GM23338 (cell line): ENCODE results near the gene LINGO1. TPM values are rescaled to one million over a fixed set of nuclear protein-coding genes. Genes with fewer than 3 reads are reported as not detected.

ENCODE experiments used
- ATAC-seq: fragments of 200-7000 bp; cut with Tn5 transposase; 3 replicates; pipeline ENCODE4 v1.9.1; 2020
- DNase-seq: peaks from one replicate; pipeline ENCODE4 v3.0.0-alpha.2; 2015; ENCODE audit warnings: low spot score
- H2AFZ ChIP-seq: fragments of 200-600 bp; sonication (generic); 2 replicates; pipeline ENCODE4 v1.8.0; 2016; ENCODE audit warnings: antibody characterized with exemption, mild to moderate bottlenecking, moderate library complexity
- H3F3A ChIP-seq: fragments of 200-600 bp; sonication (generic); replicated peaks from 2 replicates; pipeline ENCODE4 v1.8.0; 2017; ENCODE audit warnings: antibody characterized with exemption, mixed run types, low read depth
- H3K27ac ChIP-seq: fragments of 200-600 bp; sonication (generic); 2 replicates; pipeline ENCODE4 v1.6.1; 2016; ENCODE audit warnings: low read depth
- H3K27me3 ChIP-seq: fragments of 200-600 bp; sonication (generic); 2 replicates; pipeline ENCODE4 v1.8.0; 2016; ENCODE audit warnings: mild to moderate bottlenecking, mixed run types, moderate library complexity; ENCODE audit not compliant: insufficient read depth
- H3K36me3 ChIP-seq: fragments of 200-600 bp; sonication (generic); 2 replicates; pipeline ENCODE4 v1.8.0; 2016; ENCODE audit warnings: mild to moderate bottlenecking; ENCODE audit not compliant: insufficient read depth
- H3K4me1 ChIP-seq: fragments of 200-600 bp; sonication (generic); 2 replicates; pipeline ENCODE4 v1.8.0; 2016; ENCODE audit warnings: mild to moderate bottlenecking, moderate library complexity; ENCODE audit not compliant: insufficient read depth
- H3K4me2 ChIP-seq: fragments of 200-600 bp; sonication (generic); 2 replicates; pipeline ENCODE4 v1.7.1; 2017; ENCODE audit warnings: mixed run types
- H3K4me3 ChIP-seq: fragments of 200-600 bp; sonication (generic); 2 replicates; pipeline ENCODE4 v1.6.1; 2016; ENCODE audit warnings: mixed run types
- H3K79me2 ChIP-seq: fragments of 200-600 bp; sonication (generic); replicated peaks from 2 replicates; pipeline ENCODE4 v1.8.0; 2017; ENCODE audit warnings: mild to moderate bottlenecking; ENCODE audit not compliant: insufficient read depth
- H3K9me2 ChIP-seq: fragments of 200-600 bp; sonication (generic); 2 replicates; pipeline ENCODE4 v1.8.0; 2017; ENCODE audit not compliant: insufficient read depth
- H4K20me1 ChIP-seq: fragments of 200-600 bp; sonication (generic); replicated peaks from 2 replicates; pipeline ENCODE4 v1.8.0; 2017; ENCODE audit warnings: mild to moderate bottlenecking; ENCODE audit not compliant: insufficient read depth
- H3K27ac Mint-ChIP-seq: 2 replicates; pipeline ENCODE4 v1.8.0; 2020; ENCODE audit warnings: inconsistent platforms, mild to moderate bottlenecking, moderate library complexity, mixed read lengths
- H3K27me3 Mint-ChIP-seq: 3 replicates; pipeline ENCODE4 v1.8.0; 2022; ENCODE audit warnings: low read depth, mild to moderate bottlenecking, moderate library complexity, mixed read lengths, inconsistent platforms; ENCODE audit not compliant: insufficient read depth, poor library complexity
- H3K36me3 Mint-ChIP-seq: 3 replicates; pipeline ENCODE4 v1.8.0; 2021; ENCODE audit warnings: low read depth, mild to moderate bottlenecking, inconsistent platforms, moderate library complexity, mixed read lengths
- H3K4me1 Mint-ChIP-seq: 3 replicates; pipeline ENCODE4 v1.8.0; 2020; ENCODE audit warnings: mild to moderate bottlenecking, inconsistent platforms, mixed read lengths
- H3K4me3 Mint-ChIP-seq: 3 replicates; pipeline ENCODE4 v1.8.0; 2021; ENCODE audit warnings: moderate library complexity, mild to moderate bottlenecking, inconsistent platforms, mixed read lengths
- H3K9me3 Mint-ChIP-seq: 3 replicates; pipeline ENCODE4 v1.8.0; 2020; ENCODE audit warnings: moderate library complexity, mild to moderate bottlenecking, inconsistent platforms, mixed read lengths
- CREB1 ChIP-seq: fragments of 250-450 bp; sonication (Bioruptor Pico); IDR thresholded peaks from 2 replicates; pipeline ENCODE4 v1.5.0; 2020; ENCODE audit warnings: low read depth, mild to moderate bottlenecking, moderate library complexity
- CTCF ChIP-seq, 2 experiments: fragments of 200-600 bp in 1 of 2; sonication (generic) in 1 of 2; conservative IDR thresholded peaks; 2 replicates each; pipeline versions ENCODE4 v1.5.1 to v1.6.1; 2016 to 2017; ENCODE audit warnings: antibody characterized with exemption in 2 of 2, low read depth in 2 of 2, mild to moderate bottlenecking in 2 of 2, moderate library complexity in 1 of 2
- EZH2 ChIP-seq: fragments of 200-600 bp; sonication (generic); IDR thresholded peaks from one replicate; pipeline ENCODE4 v1.8.0; 2017; ENCODE audit warnings: antibody characterized with exemption, mild to moderate bottlenecking, low read depth; ENCODE audit not compliant: unreplicated experiment
- EZH2phosphoT487 ChIP-seq: fragments of 200-600 bp; sonication (generic); IDR thresholded peaks from one replicate; pipeline ENCODE4 v1.8.1; 2018; ENCODE audit warnings: antibody characterized with exemption; ENCODE audit not compliant: unreplicated experiment
- JUNB ChIP-seq: IDR thresholded peaks from one replicate; pipeline ENCODE4 v1.6.1; 2016; ENCODE audit warnings: antibody characterized with exemption; ENCODE audit not compliant: unreplicated experiment
- NANOG ChIP-seq: IDR thresholded peaks from 2 replicates; pipeline ENCODE4 v1.6.1; 2016; ENCODE audit warnings: antibody characterized with exemption, borderline replicate concordance
- POLR2AphosphoS5 ChIP-seq: IDR thresholded peaks from 2 replicates; pipeline ENCODE4 v1.6.1; 2016; ENCODE audit warnings: antibody characterized with exemption, low read depth
- REST ChIP-seq: IDR thresholded peaks from one replicate; pipeline ENCODE4 v1.6.1; 2018; ENCODE audit warnings: antibody characterized with exemption; ENCODE audit not compliant: unreplicated experiment
- STAT1 ChIP-seq: IDR thresholded peaks from one replicate; pipeline ENCODE4 v1.6.1; 2016; ENCODE audit warnings: antibody characterized with exemption; ENCODE audit not compliant: unreplicated experiment
- ZNF114 ChIP-seq: fragments of 250-450 bp; sonication (Bioruptor Pico); IDR thresholded peaks from 2 replicates; pipeline ENCODE4 v1.5.0; 2020; ENCODE audit warnings: mild to moderate bottlenecking, moderate library complexity
- ZNF331 ChIP-seq: fragments of 250-450 bp; sonication (Bioruptor Pico); IDR thresholded peaks from 2 replicates; pipeline ENCODE4 v1.5.0; 2020; ENCODE audit warnings: low read depth, mild to moderate bottlenecking, moderate library complexity
- polyA plus RNA-seq: library from polyadenylated mRNA; unstranded; fragments of >200 nt; fragmentation: Nextera tagmentation; extraction: Ambion mirVana; gene quantifications from 2 replicates; pipeline ENCODE4 v1.2.1, GENCODE V29; 2016
- total RNA-seq: library from RNA; depleted of rRNA; stranded (reverse); fragments of >200 nt; shearing (Covaris generic); gene quantifications from 2 replicates; pipeline ENCODE4 v1.2.3, GENCODE V29; 2014

Gene LINGO1
- total and polyA plus RNA-seq, 2 experiments from 2014 or later = 16.9 to 63.1 TPM

GRCh38 chr15:77614251-77614806, 18.4 kb downstream of the LINGO1 start:
- H3K9me2 ChIP-seq = no peaks in the 10 kb centered on the region
- H3K27ac ChIP-seq = no peak overlapping the region
- Mint-ChIP-seq H3K9me3 (no peaks in the 10 kb centered on the region), H3K27me3 (peaks cover 14% of the 10 kb centered on the region), H3K27ac (no peak overlapping the region), H3K4me3 (no peak overlapping the region), H3K4me1 (peaks cover 39% of the 10 kb centered on the region), H3K36me3 (peaks cover 27% of the 10 kb centered on the region)
- ATAC-seq = no peak
- H3K4me3 ChIP-seq = no peak overlapping the region
- H3K79me2 ChIP-seq = peaks cover 12% of the 10 kb centered on the region; the same call in 1 of the 2 replicates
- no peaks in the 10 kb centered on the region for H3K36me3 ChIP-seq
- H3K4me1 ChIP-seq = peaks cover 20% of the 10 kb centered on the region
- TF ChIP-seq POLR2AphosphoS5 = no peak
- no peak for TF ChIP-seq ZNF114
- no peak for TF ChIP-seq NANOG
- no peak for TF ChIP-seq EZH2
- no peak for TF ChIP-seq CREB1 (CRISPR knock-in tag)
- no peak for TF ChIP-seq STAT1
- TF ChIP-seq EZH2phosphoT487 = no peak
- TF ChIP-seq CTCF (conservative IDR thresholded peaks at IDR 0.05; ENCODE audit: low read depth in 2 of 2) = no peak
- no peak for TF ChIP-seq JUNB
- no peak for TF ChIP-seq REST
- TF ChIP-seq ZNF331 (CRISPR knock-in tag) = no peak
- no peaks in the 10 kb centered on the region for H3F3A ChIP-seq
- H4K20me1 ChIP-seq = no peaks in the 10 kb centered on the region; the same call in 1 of the 2 replicates
- no peak for DNase-seq
- no peak overlapping the region for H2AFZ ChIP-seq
- H3K27me3 ChIP-seq = no peaks in the 10 kb centered on the region
- no peak overlapping the region for H3K4me2 ChIP-seq

- H3K4me3 Mint-ChIP-seq = no peak overlapping the region
- peaks cover 15% of the 10 kb centered on the region for H3K27me3 Mint-ChIP-seq
- Histone ChIP-seq H3K27ac (no peak overlapping the region), H3K4me3 (no peak overlapping the region), H4K20me1 (no peaks in the 10 kb centered on the region; the same call in 1 of the 2 replicates), H3K4me2 (no peak overlapping the region), H3K79me2 (peaks cover 7% of the 10 kb centered on the region; the same call in 1 of the 2 replicates), H3F3A (no peaks in the 10 kb centered on the region), H3K36me3 (no peaks in the 10 kb centered on the region), H3K9me2 (no peaks in the 10 kb centered on the region), H2AFZ (no peak overlapping the region), H3K4me1 (peaks cover 20% of the 10 kb centered on the region), H3K27me3 (no peaks in the 10 kb centered on the region)
- peaks cover 35% of the 10 kb centered on the region for H3K4me1 Mint-ChIP-seq
- no peak overlapping the region for H3K27ac Mint-ChIP-seq
- no peak for ATAC-seq
- H3K9me3 Mint-ChIP-seq = no peaks in the 10 kb centered on the region
- DNase-seq = no peak
- peaks cover 23% of the 10 kb centered on the region for H3K36me3 Mint-ChIP-seq
- TF ChIP-seq JUNB = no peak
- no peak for TF ChIP-seq EZH2
- TF ChIP-seq NANOG = no peak
- no peak for TF ChIP-seq CTCF (conservative IDR thresholded peaks at IDR 0.05; ENCODE audit: low read depth in 2 of 2)
- no peak for TF ChIP-seq POLR2AphosphoS5
- TF ChIP-seq ZNF331 (CRISPR knock-in tag) = no peak
These were observed 18.9 kb downstream of the LINGO1 start for GRCh38 chr15:77613814-77614213.
